ENCODE results near the gene PGRMC2.
A peak's percentile ranks its signal among the peaks of the same experiment; 100 is the strongest.

Gene PGRMC2

GRCh38 chr4:128290526-128290925, 2.9 kb upstream of the PGRMC2 start:
- no peak for DNase-seq
- Histone ChIP-seq H3K27me3 (ENCODE audit: insufficient read depth, low read depth, severe bottlenecking) (no peaks in the 10 kb centered on the region), H3K27ac (no peak overlapping the region), H3K4me3 (ENCODE audit: low read depth, low read length) (no peak overlapping the region), H3K36me3 (peaks cover 10% of the 10 kb centered on the region), H3K9me3 (ENCODE audit: severe bottlenecking) (no peaks in the 10 kb centered on the region)
- TF ChIP-seq CTCF (IDR thresholded peaks at IDR 0.05; ENCODE audit: low read depth, low read length), result no peak

GRCh38 chr4:128289523-128290158, 2.0 kb upstream of the PGRMC2 start:
- Histone ChIP-seq H3K9me3 (ENCODE audit: severe bottlenecking) (no peaks in the 10 kb centered on the region), H3K27ac (peak overlapping the region; percentile 96), H3K36me3 (peaks cover 19% of the 10 kb centered on the region), H3K27me3 (ENCODE audit: insufficient read depth, low read depth, severe bottlenecking) (no peaks in the 10 kb centered on the region), H3K4me3 (ENCODE audit: low read depth, low read length) (peak overlapping the region; percentile 96)
- TF ChIP-seq CTCF (IDR thresholded peaks at IDR 0.05; ENCODE audit: low read depth, low read length), result no peak
- DNase-seq, result no peak

GRCh38 chr4:128288689-128289106, 1.1 kb upstream of the PGRMC2 start:
- H3K27me3 ChIP-seq (ENCODE audit: insufficient read depth, low read depth, severe bottlenecking), result no peaks in the 10 kb centered on the region
- TF ChIP-seq CTCF (IDR thresholded peaks at IDR 0.05; ENCODE audit: low read depth, low read length), result no peak
- no peaks in the 10 kb centered on the region for H3K9me3 ChIP-seq (ENCODE audit: severe bottlenecking)
- peaks cover 28% of the 10 kb centered on the region for H3K36me3 ChIP-seq
- peak overlapping the region; percentile 96 for H3K27ac ChIP-seq
- DNase-seq, result peak; percentile 61
- peak overlapping the region; percentile 96 for H3K4me3 ChIP-seq (ENCODE audit: low read depth, low read length)

GRCh38 chr4:128287871-128288688, 467 bp upstream of the PGRMC2 start:
- peak; percentile 100 for DNase-seq
- peak overlapping the region; percentile 96 for H3K27ac ChIP-seq
- peaks cover 34% of the 10 kb centered on the region for H3K36me3 ChIP-seq
- H3K4me3 ChIP-seq (ENCODE audit: low read depth, low read length), result peak overlapping the region; percentile 96
- TF ChIP-seq CTCF (IDR thresholded peaks at IDR 0.05; ENCODE audit: low read depth, low read length), result peak; percentile 25; the same call in 1 of the 2 replicates
- H3K9me3 ChIP-seq (ENCODE audit: severe bottlenecking), result no peaks in the 10 kb centered on the region
- no peaks in the 10 kb centered on the region for H3K27me3 ChIP-seq (ENCODE audit: insufficient read depth, low read depth, severe bottlenecking)

- no peak for DNase-seq
- Histone ChIP-seq H3K36me3 (peaks cover 47% of the 10 kb centered on the region), H3K27ac (peak overlapping the region; percentile 96), H3K9me3 (ENCODE audit: severe bottlenecking) (no peaks in the 10 kb centered on the region), H3K27me3 (ENCODE audit: insufficient read depth, low read depth, severe bottlenecking) (no peaks in the 10 kb centered on the region), H3K4me3 (ENCODE audit: low read depth, low read length) (peak overlapping the region; percentile 96)
- no peak for TF ChIP-seq CTCF (IDR thresholded peaks at IDR 0.05; ENCODE audit: low read depth, low read length)
Observed at GRCh38 chr4:128286474-128287058, 1.0 kb downstream of the PGRMC2 start.

Data from WERI-Rb-1 (cell line).